GM12878 (cell line): ENCODE results near the gene GPR61. TPM values are rescaled to one million over a fixed set of nuclear protein-coding genes. Genes with fewer than 3 reads are reported as not detected.

Source experiments
- ATAC-seq: fragments of 200-7000 bp; cut with Tn5 transposase; 3 replicates; pipeline ENCODE4 v1.9.1; 2020; ENCODE audit warnings: mild to moderate bottlenecking, moderate library complexity
- BruUV-seq: library from RNA; stranded (reverse); fragments of 400-500 nt; replicated peaks from 2 replicates; lab custom pipeline; 2021; lab: Mats Ljungman, UMichigan
- CTCF ChIA-PET: fragments of 300-600 bp; sonication (Branson Sonifier 250); formaldehyde crosslinking; extraction: SDS; loops from one replicate; lab custom pipeline; 2021; ENCODE audit warnings: inconsistent platforms; lab: Yijun Ruan, JAX
- POLR2A ChIA-PET: fragments of 350-600 bp; formaldehyde crosslinking; extraction: SDS; loops from one replicate; lab custom pipeline; 2021; ENCODE audit warnings: inconsistent platforms; lab: Charles Lee
- RAD21 ChIA-PET: fragments of 300-600 bp; sonication (Branson Sonifier 250); formaldehyde crosslinking; loops from one replicate; lab custom pipeline; 2023; ENCODE audit warnings: antibody characterized with exemption; ENCODE audit not compliant: unreplicated experiment; lab: Charles Lee
- SMC1A ChIA-PET: fragments of 300-600 bp; sonication (Branson Sonifier 250); formaldehyde crosslinking; loops from one replicate; lab custom pipeline; 2023; ENCODE audit not compliant: unreplicated experiment, uncharacterized antibody; lab: Charles Lee
- DNase-seq: peaks from one replicate; pipeline ENCODE4 v3.0.0-alpha.2; 2011; ENCODE audit warnings: low read depth, low spot score
- FAIRE-seq: peaks from 3 replicates; lab custom pipeline; 2011; peaks lifted over from hg19 to GRCh38; lab: Jason Lieb, UNC
- H2AFZ ChIP-seq: 2 replicates; pipeline ENCODE4 v1.6.0; 2011; ENCODE audit warnings: low read depth, low read length, control low read depth; ENCODE audit not compliant: control insufficient read depth
- H3K27ac ChIP-seq: 2 replicates; pipeline ENCODE4 v1.5.1; 2011; ENCODE audit warnings: control low read depth; ENCODE audit not compliant: control insufficient read depth, insufficient read depth
- H3K27me3 ChIP-seq, 2 experiments: replicated peaks in 1 of 2; 2 replicates each; pipeline versions ENCODE4 v1.6.0 to v1.6.1; 2011; ENCODE audit warnings: low read length in 1 of 2; ENCODE audit not compliant: control insufficient read depth in 2 of 2, insufficient read depth in 2 of 2
- H3K36me3 ChIP-seq, 2 experiments: 2 replicates each; pipeline ENCODE4 v1.5.1; 2011; ENCODE audit warnings: low read length in 1 of 2; ENCODE audit not compliant: control insufficient read depth in 2 of 2, insufficient read depth in 2 of 2
- H3K4me1 ChIP-seq: 2 replicates; pipeline ENCODE4 v1.6.1; 2011; ENCODE audit warnings: mild to moderate bottlenecking, low read length, moderate library complexity, mixed read lengths; ENCODE audit not compliant: control insufficient read depth, insufficient read depth
- H3K4me2 ChIP-seq: 2 replicates; pipeline ENCODE4 v1.6.0; 2011; ENCODE audit warnings: control low read depth; ENCODE audit not compliant: control insufficient read depth, insufficient read depth
- H3K4me3 ChIP-seq: fragments of 200-600 bp; sonication (generic); 2 replicates; pipeline ENCODE4 v1.5.1; 2016
- H3K79me2 ChIP-seq: 2 replicates; pipeline ENCODE4 v1.6.0; 2011; ENCODE audit warnings: low read length; ENCODE audit not compliant: control insufficient read depth, insufficient read depth
- H3K9ac ChIP-seq: 2 replicates; pipeline ENCODE4 v1.8.0; 2011; ENCODE audit warnings: low read length, control low read depth, mixed read lengths; ENCODE audit not compliant: control insufficient read depth, insufficient read depth
- H3K9me3 ChIP-seq: replicated peaks from 3 replicates; pipeline ENCODE4 v1.5.1; 2011; ENCODE audit warnings: mild to moderate bottlenecking, low read length; ENCODE audit not compliant: control insufficient read depth, insufficient read depth
- H4K20me1 ChIP-seq: 2 replicates; pipeline ENCODE4 v1.6.0; 2011; ENCODE audit not compliant: control insufficient read depth, insufficient read depth
- CHD2 ChIP-seq: IDR thresholded peaks from 2 replicates; pipeline ENCODE4 v1.6.1; 2011; ENCODE audit warnings: low read depth, low read length, improper control_type of control experiment, borderline replicate concordance
- CHD4 ChIP-seq: fragments of 200-600 bp; sonication (generic); IDR thresholded peaks from 2 replicates; pipeline ENCODE4 v1.6.1; 2016; ENCODE audit warnings: mild to moderate bottlenecking
- NR2F1 ChIP-seq: fragments of 450-650 bp; conservative IDR thresholded peaks from 2 replicates; pipeline ENCODE4 v1.6.1; 2017; ENCODE audit warnings: mild to moderate bottlenecking
- SREBF1 ChIP-seq: IDR thresholded peaks from 2 replicates; pipeline ENCODE4 v1.6.1; 2012; ENCODE audit warnings: mild to moderate bottlenecking, low read length
- SREBF2 ChIP-seq: IDR thresholded peaks from 2 replicates; pipeline ENCODE4 v1.6.1; 2012; ENCODE audit warnings: mild to moderate bottlenecking, low read length
- TCF12 ChIP-seq: IDR thresholded peaks from 2 replicates; pipeline ENCODE4 v1.6.1; 2011; ENCODE audit warnings: low read depth, mild to moderate bottlenecking, low read length
- ZNF384 ChIP-seq: IDR thresholded peaks from 2 replicates; pipeline ENCODE4 v1.6.1; 2012; ENCODE audit warnings: low read depth, mild to moderate bottlenecking, low read length, improper control_type of control experiment, borderline replicate concordance
- WGBS: methylation state at CpG from one replicate; pipeline ENCODE4 v1.1.6; 2016; ENCODE audit warnings: low lambda C conversion rate; ENCODE audit not compliant: insufficient replicate concordance, insufficient coverage; ENCODE audit errors: missing lambda C conversion rate; 5-methylcytosine and 5-hydroxymethylcytosine counted together
- in situ Hi-C: fragments of 300-500 bp; cut with MboI; formaldehyde crosslinking; loops from 9 replicates; pipeline ENCODE4 v1.14.3; 2018; ENCODE audit warnings: mixed read lengths
- intact Hi-C: fragments of 100-400 bp; cut with micrococcal nuclease; formaldehyde crosslinking; loops from one replicate; pipeline ENCODE4 v1.14.2; 2022; ENCODE audit not compliant: unreplicated experiment
- polyA plus RNA-seq, 11 experiments: library from polyadenylated mRNA; depleted of rRNA in 4 of 11; unstranded in 6 of 11; stranded (reverse) in 5 of 11; fragments of >200 nt; fragmentation: Nextera tagmentation in 4 of 11; fragmentation: Illumina TruSeq in 1 of 11; extraction: Ambion mirVana in 4 of 11; extraction: Trizol in 1 of 11; gene quantifications; 1 replicate in 1 of 11; 2 replicates in 10 of 11; pipeline versions ENCODE4 v1.2.1 to v1.2.3, GENCODE V29; 2011 to 2016; ENCODE audit warnings: inconsistent platforms in 2 of 11, missing spikeins in 2 of 11, low read depth in 1 of 11
- total RNA-seq, 4 experiments: library from RNA; depleted of rRNA in 3 of 4; stranded (reverse); fragments of >200 nt in 3 of 4; fragmentation: Illumina TruSeq in 1 of 4; extraction: Trizol in 1 of 4; gene quantifications; 2 replicates each; pipeline versions ENCODE4 v1.2.1 to v1.2.3, GENCODE V29; 2013 to 2021
- TF ChIP-seq, protein P1 (sequence below): IDR thresholded peaks from 2 replicates; pipeline ENCODE4 v1.6.1; 2011; ENCODE audit warnings: borderline replicate concordance, low read depth, mild to moderate bottlenecking, moderate library complexity, mixed read lengths, low read length; ENCODE audit not compliant: insufficient read depth; ENCODE audit errors: extremely low read length
- TF ChIP-seq, protein P2 (sequence below): fragments of 450-650 bp; IDR thresholded peaks from 2 replicates; pipeline ENCODE4 v1.6.1; 2016; ENCODE audit warnings: mild to moderate bottlenecking, moderate library complexity, borderline replicate concordance

GPR61 gene
- total and polyA plus RNA-seq, 10 of the 15 experiments (the other 5 are each of a cell fraction or from before 2014, with no cell fraction given): 0.19 to 1.1 (median 0.35) TPM; not detected in 2

- RAD21 ChIA-PET: no interaction called here
Measured at GRCh38 chr1:109584766-109585165, 45.1 kb downstream of the GPR61 start.

More at GRCh38 chr1:109584766-109585165, 45.1 kb downstream of the GPR61 start:
- no peaks in the 10 kb centered on the region for H3K79me2 ChIP-seq
- no peaks in the 10 kb centered on the region for H4K20me1 ChIP-seq
- DNase-seq (no peak), FAIRE-seq (no peak), ATAC-seq (no peak)
- WGBS: 86% methylated on average over 1 of the region's 1 CpG
- H3K4me2 ChIP-seq: no peak overlapping the region
- POLR2A ChIA-PET: no interaction called here
- H3K4me1 ChIP-seq: no peaks in the 10 kb centered on the region
- no peak overlapping the region for H2AFZ ChIP-seq
- in situ Hi-C loops (no loop called here), intact Hi-C loops (no loop called here)
- BruUV-seq: TSS peak; percentile 8
- TF ChIP-seq NR2F1 (no peak), CHD2 (no peak), SREBF1 (no peak), ZNF384 (no peak), SREBF2 (no peak), CHD4 (no peak), TCF12 (no peak)
- TF ChIP-seq, protein P1, sequence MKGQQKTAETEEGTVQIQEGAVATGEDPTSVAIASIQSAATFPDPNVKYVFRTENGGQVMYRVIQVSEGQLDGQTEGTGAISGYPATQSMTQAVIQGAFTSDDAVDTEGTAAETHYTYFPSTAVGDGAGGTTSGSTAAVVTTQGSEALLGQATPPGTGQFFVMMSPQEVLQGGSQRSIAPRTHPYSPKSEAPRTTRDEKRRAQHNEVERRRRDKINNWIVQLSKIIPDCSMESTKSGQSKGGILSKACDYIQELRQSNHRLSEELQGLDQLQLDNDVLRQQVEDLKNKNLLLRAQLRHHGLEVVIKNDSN: no peak
- TF ChIP-seq, protein P2, sequence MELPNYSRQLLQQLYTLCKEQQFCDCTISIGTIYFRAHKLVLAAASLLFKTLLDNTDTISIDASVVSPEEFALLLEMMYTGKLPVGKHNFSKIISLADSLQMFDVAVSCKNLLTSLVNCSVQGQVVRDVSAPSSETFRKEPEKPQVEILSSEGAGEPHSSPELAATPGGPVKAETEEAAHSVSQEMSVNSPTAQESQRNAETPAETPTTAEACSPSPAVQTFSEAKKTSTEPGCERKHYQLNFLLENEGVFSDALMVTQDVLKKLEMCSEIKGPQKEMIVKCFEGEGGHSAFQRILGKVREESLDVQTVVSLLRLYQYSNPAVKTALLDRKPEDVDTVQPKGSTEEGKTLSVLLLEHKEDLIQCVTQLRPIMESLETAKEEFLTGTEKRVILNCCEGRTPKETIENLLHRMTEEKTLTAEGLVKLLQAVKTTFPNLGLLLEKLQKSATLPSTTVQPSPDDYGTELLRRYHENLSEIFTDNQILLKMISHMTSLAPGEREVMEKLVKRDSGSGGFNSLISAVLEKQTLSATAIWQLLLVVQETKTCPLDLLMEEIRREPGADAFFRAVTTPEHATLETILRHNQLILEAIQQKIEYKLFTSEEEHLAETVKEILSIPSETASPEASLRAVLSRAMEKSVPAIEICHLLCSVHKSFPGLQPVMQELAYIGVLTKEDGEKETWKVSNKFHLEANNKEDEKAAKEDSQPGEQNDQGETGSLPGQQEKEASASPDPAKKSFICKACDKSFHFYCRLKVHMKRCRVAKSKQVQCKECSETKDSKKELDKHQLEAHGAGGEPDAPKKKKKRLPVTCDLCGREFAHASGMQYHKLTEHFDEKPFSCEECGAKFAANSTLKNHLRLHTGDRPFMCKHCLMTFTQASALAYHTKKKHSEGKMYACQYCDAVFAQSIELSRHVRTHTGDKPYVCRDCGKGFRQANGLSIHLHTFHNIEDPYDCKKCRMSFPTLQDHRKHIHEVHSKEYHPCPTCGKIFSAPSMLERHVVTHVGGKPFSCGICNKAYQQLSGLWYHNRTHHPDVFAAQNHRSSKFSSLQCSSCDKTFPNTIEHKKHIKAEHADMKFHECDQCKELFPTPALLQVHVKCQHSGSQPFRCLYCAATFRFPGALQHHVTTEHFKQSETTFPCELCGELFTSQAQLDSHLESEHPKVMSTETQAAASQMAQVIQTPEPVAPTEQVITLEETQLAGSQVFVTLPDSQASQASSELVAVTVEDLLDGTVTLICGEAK: no peak
- CTCF ChIA-PET: no interaction called here
- no peaks in the 10 kb centered on the region for H3K27me3 ChIP-seq
- SMC1A ChIA-PET: no interaction called here
- H3K9me3 ChIP-seq: no peaks in the 10 kb centered on the region
- no peak overlapping the region for H3K4me3 ChIP-seq
- H3K27ac ChIP-seq: no peak overlapping the region
- no peak overlapping the region for H3K9ac ChIP-seq
- H3K36me3 ChIP-seq: peaks cover 3 to 20% of the 10 kb centered on the region in 2 experiments
